Karpas-422 (cell line): ENCODE data around the gene GTF2F2. TPM values are rescaled to one million over a fixed set of nuclear protein-coding genes. Genes with fewer than 3 reads are reported as not detected.

Experiments used
- DNase-seq: peaks from one replicate; pipeline ENCODE4 v3.0.0-alpha.2; 2015
- H2AFZ ChIP-seq: fragments of 200-600 bp; sonication (generic); 2 replicates; pipeline ENCODE4 v1.6.1; 2014; ENCODE audit warnings: antibody characterized with exemption, low read length, mixed read lengths
- H3K27ac ChIP-seq: fragments of 200-600 bp; sonication (generic); 2 replicates; pipeline ENCODE4 v1.5.1; 2014; ENCODE audit warnings: mild to moderate bottlenecking, low read length, moderate library complexity
- H3K27me3 ChIP-seq: fragments of 200-600 bp; sonication (generic); 2 replicates; pipeline ENCODE4 v1.6.1; 2014; ENCODE audit warnings: low read length, mixed read lengths
- H3K36me3 ChIP-seq: fragments of 200-600 bp; sonication (generic); 2 replicates; pipeline ENCODE4 v1.6.1; 2014; ENCODE audit warnings: low read length, mixed read lengths; ENCODE audit not compliant: insufficient read depth
- H3K4me1 ChIP-seq: fragments of 200-600 bp; sonication (generic); 2 replicates; pipeline ENCODE4 v1.6.1; 2014; ENCODE audit warnings: mild to moderate bottlenecking, low read length, mixed read lengths
- H3K4me2 ChIP-seq: fragments of 200-600 bp; sonication (generic); 2 replicates; pipeline ENCODE4 v1.6.1; 2014; ENCODE audit warnings: low read length, low read depth, mild to moderate bottlenecking; ENCODE audit not compliant: poor library complexity, severe bottlenecking
- H3K4me3 ChIP-seq: fragments of 200-600 bp; sonication (generic); 2 replicates; pipeline ENCODE4 v1.5.1; 2014; ENCODE audit warnings: mild to moderate bottlenecking, antibody characterized with exemption, low read length, mixed read lengths
- H3K79me2 ChIP-seq: fragments of 200-600 bp; sonication (generic); 2 replicates; pipeline ENCODE4 v1.6.1; 2014; ENCODE audit warnings: mild to moderate bottlenecking, low read length, mixed read lengths
- H3K9ac ChIP-seq: fragments of 200-600 bp; sonication (generic); 2 replicates; pipeline ENCODE4 v1.6.0; 2014; ENCODE audit warnings: low read length
- H3K9me2 ChIP-seq: fragments of 200-600 bp; sonication (generic), shearing (Covaris generic); replicated peaks from 2 replicates; pipeline ENCODE4 v1.6.0; 2014; ENCODE audit warnings: mild to moderate bottlenecking, low read length, moderate library complexity; ENCODE audit not compliant: insufficient read depth
- H3K9me3 ChIP-seq: fragments of 300-700, 200-600 bp; sonication (generic); 2 replicates; pipeline ENCODE4 v1.6.1; 2014; ENCODE audit warnings: low read length, mixed read lengths
- H4K20me1 ChIP-seq: fragments of 200-600 bp; sonication (generic); 2 replicates; pipeline ENCODE4 v1.6.1; 2014; ENCODE audit warnings: mild to moderate bottlenecking, antibody characterized with exemption, low read length, low read depth; ENCODE audit not compliant: insufficient read depth
- total RNA-seq: library from RNA; depleted of rRNA; stranded (reverse); fragments of >200 nt; shearing (Covaris generic); gene quantifications from 2 replicates; pipeline ENCODE4 v1.2.3, GENCODE V29; 2014; ENCODE audit warnings: low replicate concordance

The GTF2F2 gene
- total RNA-seq, 1 experiment from 2014 or later: 31.7 TPM

- no peaks in the 10 kb centered on the region for H3K79me2 ChIP-seq
- H3K4me3 ChIP-seq: no peak overlapping the region
- H4K20me1 ChIP-seq: no peaks in the 10 kb centered on the region
- DNase-seq: no peak
- H3K36me3 ChIP-seq: no peaks in the 10 kb centered on the region
- H3K27ac ChIP-seq: no peak overlapping the region
- no peaks in the 10 kb centered on the region for H3K9me2 ChIP-seq
- no peaks in the 10 kb centered on the region for H3K27me3 ChIP-seq
- H2AFZ ChIP-seq: no peak overlapping the region
- H3K4me2 ChIP-seq: no peak overlapping the region
- no peaks in the 10 kb centered on the region for H3K9me3 ChIP-seq
- H3K9ac ChIP-seq: no peak overlapping the region
- peaks cover 3% of the 10 kb centered on the region; the same call in 1 of the 2 replicates for H3K4me1 ChIP-seq
Observed at GRCh38 chr13:45299194-45299593, 178.9 kb downstream of the GTF2F2 start.

GRCh38 chr13:45300190-45300985, 180.1 kb downstream of the GTF2F2 start:
- no peak overlapping the region for H3K4me3 ChIP-seq
- no peak overlapping the region for H3K4me2 ChIP-seq
- H4K20me1 ChIP-seq: no peaks in the 10 kb centered on the region
- H2AFZ ChIP-seq: no peak overlapping the region
- no peaks in the 10 kb centered on the region for H3K36me3 ChIP-seq
- DNase-seq: peak; percentile 33
- H3K27ac ChIP-seq: no peak overlapping the region
- no peaks in the 10 kb centered on the region for H3K9me3 ChIP-seq
- no peaks in the 10 kb centered on the region for H3K79me2 ChIP-seq
- H3K9ac ChIP-seq: no peak overlapping the region
- no peaks in the 10 kb centered on the region for H3K27me3 ChIP-seq
- peaks cover 3% of the 10 kb centered on the region; the same call in 1 of the 2 replicates for H3K4me1 ChIP-seq
- no peaks in the 10 kb centered on the region for H3K9me2 ChIP-seq

- H3K9ac ChIP-seq: no peak overlapping the region
- peaks cover 3% of the 10 kb centered on the region; the same call in 1 of the 2 replicates for H3K4me1 ChIP-seq
- H3K79me2 ChIP-seq: no peaks in the 10 kb centered on the region
- no peak for DNase-seq
- no peak overlapping the region for H3K4me3 ChIP-seq
- H4K20me1 ChIP-seq: no peaks in the 10 kb centered on the region
- no peaks in the 10 kb centered on the region for H3K27me3 ChIP-seq
- no peaks in the 10 kb centered on the region for H3K36me3 ChIP-seq
- H3K4me2 ChIP-seq: no peak overlapping the region
- no peak overlapping the region for H3K27ac ChIP-seq
- H3K9me3 ChIP-seq: no peaks in the 10 kb centered on the region
- no peak overlapping the region for H2AFZ ChIP-seq
- no peaks in the 10 kb centered on the region for H3K9me2 ChIP-seq
Observed at GRCh38 chr13:45301263-45301662, 181.0 kb downstream of the GTF2F2 start.

GRCh38 chr13:45302507-45302906, 182.2 kb downstream of the GTF2F2 start:
- Histone ChIP-seq H2AFZ (no peak overlapping the region), H3K9me3 (no peaks in the 10 kb centered on the region), H3K9ac (no peak overlapping the region), H3K27ac (no peak overlapping the region), H3K79me2 (no peaks in the 10 kb centered on the region), H3K4me1 (peaks cover 3% of the 10 kb centered on the region; the same call in 1 of the 2 replicates), H3K36me3 (no peaks in the 10 kb centered on the region), H3K4me3 (no peak overlapping the region), H3K4me2 (no peak overlapping the region), H3K9me2 (no peaks in the 10 kb centered on the region), H4K20me1 (no peaks in the 10 kb centered on the region), H3K27me3 (no peaks in the 10 kb centered on the region)
- DNase-seq: no peak

GRCh38 chr13:45303026-45303425, 182.7 kb downstream of the GTF2F2 start:
- no peaks in the 10 kb centered on the region for H3K27me3 ChIP-seq
- H3K36me3 ChIP-seq: no peaks in the 10 kb centered on the region
- no peak overlapping the region for H2AFZ ChIP-seq
- H3K4me2 ChIP-seq: no peak overlapping the region
- DNase-seq: no peak
- no peaks in the 10 kb centered on the region for H3K9me3 ChIP-seq
- H3K27ac ChIP-seq: no peak overlapping the region
- no peak overlapping the region for H3K9ac ChIP-seq
- no peaks in the 10 kb centered on the region for H3K79me2 ChIP-seq
- H3K9me2 ChIP-seq: no peaks in the 10 kb centered on the region
- peaks cover 3% of the 10 kb centered on the region; the same call in 1 of the 2 replicates for H3K4me1 ChIP-seq
- no peak overlapping the region for H3K4me3 ChIP-seq
- no peaks in the 10 kb centered on the region for H4K20me1 ChIP-seq

GRCh38 chr13:45303866-45304265, 183.6 kb downstream of the GTF2F2 start:
- H3K27ac ChIP-seq: no peak overlapping the region
- no peak overlapping the region for H3K9ac ChIP-seq
- H3K9me2 ChIP-seq: no peaks in the 10 kb centered on the region
- DNase-seq: no peak
- no peaks in the 10 kb centered on the region for H3K27me3 ChIP-seq
- no peaks in the 10 kb centered on the region for H3K79me2 ChIP-seq
- H3K36me3 ChIP-seq: no peaks in the 10 kb centered on the region
- H2AFZ ChIP-seq: no peak overlapping the region
- no peaks in the 10 kb centered on the region for H3K9me3 ChIP-seq
- peaks cover 3% of the 10 kb centered on the region; the same call in 1 of the 2 replicates for H3K4me1 ChIP-seq
- H3K4me2 ChIP-seq: no peak overlapping the region
- H4K20me1 ChIP-seq: no peaks in the 10 kb centered on the region
- H3K4me3 ChIP-seq: no peak overlapping the region

GRCh38 chr13:45305079-45305478, 184.8 kb downstream of the GTF2F2 start:
- Histone ChIP-seq H2AFZ (no peak overlapping the region), H3K79me2 (no peaks in the 10 kb centered on the region), H3K4me3 (no peak overlapping the region), H3K9ac (no peak overlapping the region), H3K27ac (no peak overlapping the region), H3K27me3 (no peaks in the 10 kb centered on the region), H3K4me2 (no peak overlapping the region), H3K9me3 (no peaks in the 10 kb centered on the region), H3K4me1 (peaks cover 5% of the 10 kb centered on the region), H3K9me2 (no peaks in the 10 kb centered on the region), H3K36me3 (no peaks in the 10 kb centered on the region), H4K20me1 (no peaks in the 10 kb centered on the region)
- DNase-seq: no peak

GRCh38 chr13:45306966-45307365, 186.7 kb downstream of the GTF2F2 start:
- Histone ChIP-seq H4K20me1 (no peaks in the 10 kb centered on the region), H2AFZ (no peak overlapping the region), H3K4me1 (peaks cover 5% of the 10 kb centered on the region), H3K9me2 (no peaks in the 10 kb centered on the region), H3K9me3 (no peaks in the 10 kb centered on the region), H3K4me3 (no peak overlapping the region), H3K79me2 (no peaks in the 10 kb centered on the region), H3K9ac (no peak overlapping the region), H3K27me3 (no peaks in the 10 kb centered on the region), H3K4me2 (no peak overlapping the region), H3K36me3 (no peaks in the 10 kb centered on the region), H3K27ac (no peak overlapping the region)
- DNase-seq: no peak
